ENCODE results near the gene CD81.

CD81 gene

GRCh38 chr11:2393941-2394817 lies 17.1 kb downstream of the CD81 start:
- no peak for TF ChIP-seq EGR1 (IDR thresholded peaks at IDR 0.05)
- TF ChIP-seq FOXM1 (IDR thresholded peaks at IDR 0.05; ENCODE audit: borderline replicate concordance, low read depth) = no peak
- TF ChIP-seq TCF12 (IDR thresholded peaks at IDR 0.05; ENCODE audit: low read depth) = no peak
- no peak for TF ChIP-seq USF1 (IDR thresholded peaks at IDR 0.05)
- TF ChIP-seq EP300 (IDR thresholded peaks at IDR 0.05; ENCODE audit: borderline replicate concordance) = no peak
- no peak for TF ChIP-seq MAX (IDR thresholded peaks at IDR 0.05)
- no peak for TF ChIP-seq CEBPB (IDR thresholded peaks at IDR 0.05)
- no peak for TF ChIP-seq CREB1 (IDR thresholded peaks at IDR 0.05; ENCODE audit: low read depth)
- TF ChIP-seq RAD21 (IDR thresholded peaks at IDR 0.05; ENCODE audit: low read depth) = no peak
- TF ChIP-seq ZBTB7A (IDR thresholded peaks at IDR 0.05; ENCODE audit: low read depth) = no peak
- no peak for TF ChIP-seq TEAD4 (IDR thresholded peaks at IDR 0.05)
- TF ChIP-seq TAF1 (IDR thresholded peaks at IDR 0.05; ENCODE audit: low read depth) = no peak

- TF ChIP-seq TCF12 (IDR thresholded peaks at IDR 0.05; ENCODE audit: low read depth) (no peak), FOXM1 (IDR thresholded peaks at IDR 0.05; ENCODE audit: borderline replicate concordance, low read depth) (no peak), RAD21 (IDR thresholded peaks at IDR 0.05; ENCODE audit: low read depth) (no peak), YY1 (IDR thresholded peaks at IDR 0.05; ENCODE audit: low read depth) (no peak), ZBTB7A (IDR thresholded peaks at IDR 0.05; ENCODE audit: low read depth) (no peak), TAF1 (IDR thresholded peaks at IDR 0.05; ENCODE audit: low read depth) (no peak), EP300 (IDR thresholded peaks at IDR 0.05; ENCODE audit: borderline replicate concordance) (no peak), REST (IDR thresholded peaks at IDR 0.05; ENCODE audit: low read depth) (no peak), TEAD4 (IDR thresholded peaks at IDR 0.05) (no peak), NFIC (IDR thresholded peaks at IDR 0.05) (no peak), CREB1 (IDR thresholded peaks at IDR 0.05; ENCODE audit: low read depth) (no peak), MAX (IDR thresholded peaks at IDR 0.05) (no peak), USF1 (IDR thresholded peaks at IDR 0.05) (no peak), CEBPB (IDR thresholded peaks at IDR 0.05) (no peak), EGR1 (IDR thresholded peaks at IDR 0.05) (no peak)
Observed at GRCh38 chr11:2394818-2395105, 17.7 kb downstream of the CD81 start.

GRCh38 chr11:2395211-2395730 lies 18.2 kb downstream of the CD81 start:
- TF ChIP-seq USF1 (IDR thresholded peaks at IDR 0.05) (no peak), CREB1 (IDR thresholded peaks at IDR 0.05; ENCODE audit: low read depth) (no peak), RAD21 (IDR thresholded peaks at IDR 0.05; ENCODE audit: low read depth) (no peak), TCF12 (IDR thresholded peaks at IDR 0.05; ENCODE audit: low read depth) (no peak), EP300 (IDR thresholded peaks at IDR 0.05; ENCODE audit: borderline replicate concordance) (no peak)

- TF ChIP-seq USF1 (IDR thresholded peaks at IDR 0.05) (no peak), TCF12 (IDR thresholded peaks at IDR 0.05; ENCODE audit: low read depth) (no peak), CREB1 (IDR thresholded peaks at IDR 0.05; ENCODE audit: low read depth) (no peak), CEBPB (IDR thresholded peaks at IDR 0.05) (no peak), REST (IDR thresholded peaks at IDR 0.05; ENCODE audit: low read depth) (no peak), EGR1 (IDR thresholded peaks at IDR 0.05) (no peak), TAF1 (IDR thresholded peaks at IDR 0.05; ENCODE audit: low read depth) (no peak), FOXM1 (IDR thresholded peaks at IDR 0.05; ENCODE audit: borderline replicate concordance, low read depth) (no peak)
Observed at GRCh38 chr11:2395856-2396255, 18.7 kb downstream of the CD81 start.

GRCh38 chr11:2396471-2396870 lies 19.4 kb downstream of the CD81 start:
- no peak for TF ChIP-seq RAD21 (IDR thresholded peaks at IDR 0.05; ENCODE audit: low read depth)
- TF ChIP-seq NFIC (IDR thresholded peaks at IDR 0.05) = no peak
- no peak for TF ChIP-seq EP300 (IDR thresholded peaks at IDR 0.05; ENCODE audit: borderline replicate concordance)
- no peak for TF ChIP-seq FOXM1 (IDR thresholded peaks at IDR 0.05; ENCODE audit: borderline replicate concordance, low read depth)
- no peak for TF ChIP-seq TEAD4 (IDR thresholded peaks at IDR 0.05)

Measured in Ishikawa (cell line).